Neural progenitor cell (in vitro differentiated cells): ENCODE results near the gene BMP7.

Experiments
- CTCF ChIP-seq: fragments of 200-600 bp; sonication (generic); IDR thresholded peaks from 2 replicates; pipeline ENCODE4 v1.5.1; 2017; ENCODE audit warnings: antibody characterized with exemption, mild to moderate bottlenecking
- EZH2 ChIP-seq: fragments of 200-600 bp; sonication (generic); IDR thresholded peaks from 2 replicates; pipeline ENCODE4 v1.6.1; 2017; ENCODE audit warnings: antibody characterized with exemption, mild to moderate bottlenecking, moderate library complexity

- no peak for TF ChIP-seq CTCF
- TF ChIP-seq EZH2 = no peak
Observed at GRCh38 chr20:57203986-57204385, 62.5 kb downstream of the BMP7 start.
